ENCODE data around the gene DLX3. TPM values are rescaled to one million over a fixed set of nuclear protein-coding genes. Genes with fewer than 3 reads are reported as not detected.

The DLX3 gene
- total RNA-seq, 1 donor from 2014 or later: 1.7 TPM

GRCh38 chr17:49969795-49970389 is 25.1 kb downstream of the DLX3 start:
- Histone ChIP-seq H3K27me3 (peaks cover 28% of the 10 kb centered on the region), H3K27ac (no peak overlapping the region), H3K9me3 (no peaks in the 10 kb centered on the region), H3K4me3 (peak overlapping the region in 1 of 2 donors; percentile 53), H3K4me1 (peaks cover 33% of the 10 kb centered on the region), H3K36me3 (no peaks in the 10 kb centered on the region)
- intact Hi-C loops (cut with DNase I): no loop called here
- DNase-seq (ENCODE audit: extremely low spot score in 2 of 2): no peak
- TF ChIP-seq POLR2AphosphoS5 (IDR thresholded peaks at IDR 0.05; ENCODE audit: insufficient read depth in 1 of 2, low read depth in 1 of 2) (no peak), CTCF (IDR thresholded peaks at IDR 0.05) (no peak), POLR2A (IDR thresholded peaks at IDR 0.05) (no peak)

GRCh38 chr17:49969134-49969759 is 25.8 kb downstream of the DLX3 start, which contains the start of gene DLX4:
DLX4 (plus strand) TSS chr17:49969190; CDS start chr17:49969469, 279 bp downstream.
- H3K4me1 ChIP-seq: peaks cover 39% of the 10 kb centered on the region
- no peaks in the 10 kb centered on the region for H3K36me3 ChIP-seq
- TF ChIP-seq POLR2AphosphoS5 (IDR thresholded peaks at IDR 0.05; ENCODE audit: insufficient read depth in 1 of 2, low read depth in 1 of 2): no peak
- no peak for TF ChIP-seq POLR2A (IDR thresholded peaks at IDR 0.05)
- no peak for TF ChIP-seq CTCF (IDR thresholded peaks at IDR 0.05)
- intact Hi-C loops (cut with DNase I): no loop called here
- DNase-seq (ENCODE audit: extremely low spot score in 2 of 2): no peak
- H3K4me3 ChIP-seq: peak within 1 kb of the TSS; percentile 39 to 53
- no peaks in the 10 kb centered on the region for H3K9me3 ChIP-seq
- H3K27ac ChIP-seq: no peak within 1 kb of the TSS
- H3K27me3 ChIP-seq: peaks cover 28% of the 10 kb centered on the region

- H3K27ac ChIP-seq: no peak overlapping the region
Measured at GRCh38 chr17:49968405-49969133, 26.5 kb downstream of the DLX3 start.

GRCh38 chr17:49967621-49968404 is 27.2 kb downstream of the DLX3 start:
- H3K9me3 ChIP-seq: no peaks in the 10 kb centered on the region
- no peak for TF ChIP-seq POLR2AphosphoS5 (IDR thresholded peaks at IDR 0.05; ENCODE audit: insufficient read depth in 1 of 2, low read depth in 1 of 2)
- TF ChIP-seq POLR2A (IDR thresholded peaks at IDR 0.05): no peak
- no peak for TF ChIP-seq CTCF (IDR thresholded peaks at IDR 0.05)
- DNase-seq (ENCODE audit: extremely low spot score in 2 of 2): no peak
- H3K27me3 ChIP-seq: peaks cover 31% of the 10 kb centered on the region
- peaks cover 46% of the 10 kb centered on the region for H3K4me1 ChIP-seq
- intact Hi-C loops (cut with DNase I): no loop called here
- H3K4me3 ChIP-seq: peak overlapping the region; percentile 39 to 53
- H3K36me3 ChIP-seq: no peaks in the 10 kb centered on the region
- H3K27ac ChIP-seq: no peak overlapping the region

More at GRCh38 chr17:49968405-49969133, 26.5 kb downstream of the DLX3 start:
- DNase-seq (ENCODE audit: extremely low spot score in 2 of 2): no peak
- no peaks in the 10 kb centered on the region for H3K9me3 ChIP-seq
- H3K36me3 ChIP-seq: no peaks in the 10 kb centered on the region
- peak overlapping the region; percentile 39 to 53 for H3K4me3 ChIP-seq
- intact Hi-C loops (cut with DNase I): no loop called here
- peaks cover 46% of the 10 kb centered on the region for H3K4me1 ChIP-seq
- TF ChIP-seq CTCF (IDR thresholded peaks at IDR 0.05) (no peak), POLR2AphosphoS5 (IDR thresholded peaks at IDR 0.05; ENCODE audit: insufficient read depth in 1 of 2, low read depth in 1 of 2) (peak in 1 of 2 donors; percentile 2), POLR2A (IDR thresholded peaks at IDR 0.05) (no peak)
- H3K27me3 ChIP-seq: peaks cover 32% of the 10 kb centered on the region
